Fibroblast of peridontal ligament (primary cell): Measurements from ENCODE around the gene TRIM39.
"Not testable (repeated sequence)": the region's sequence is repeated elsewhere in the genome, so short reads cannot be mapped to it uniquely, and the experiment has no call there.

Experiments
- DNase-seq: peaks from one replicate; pipeline ENCODE4 v3.0.0-alpha.2; 2010; ENCODE audit errors: extremely low read depth

Gene TRIM39

DNA sequence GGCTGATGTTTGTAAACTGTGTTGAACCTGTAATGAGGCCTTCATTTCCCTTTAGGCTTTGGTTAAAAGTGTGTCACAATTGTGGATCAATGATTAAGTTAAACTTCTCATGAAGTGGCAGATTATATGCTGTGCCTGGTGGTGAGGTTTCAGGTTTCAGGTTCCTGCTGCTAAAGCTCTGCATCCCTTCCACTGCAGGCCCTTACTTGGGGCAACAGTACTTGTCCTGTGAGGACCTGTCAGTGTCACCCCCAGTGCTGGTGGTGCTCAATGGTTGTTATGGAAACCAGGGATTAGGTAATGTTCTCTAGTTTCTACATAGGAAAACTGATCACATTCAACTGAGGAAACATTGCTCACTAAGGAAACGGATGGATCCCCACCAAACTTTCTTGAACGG lies 36.7 kb downstream of the TRIM39 start:
- no peak for DNase-seq

DNA sequence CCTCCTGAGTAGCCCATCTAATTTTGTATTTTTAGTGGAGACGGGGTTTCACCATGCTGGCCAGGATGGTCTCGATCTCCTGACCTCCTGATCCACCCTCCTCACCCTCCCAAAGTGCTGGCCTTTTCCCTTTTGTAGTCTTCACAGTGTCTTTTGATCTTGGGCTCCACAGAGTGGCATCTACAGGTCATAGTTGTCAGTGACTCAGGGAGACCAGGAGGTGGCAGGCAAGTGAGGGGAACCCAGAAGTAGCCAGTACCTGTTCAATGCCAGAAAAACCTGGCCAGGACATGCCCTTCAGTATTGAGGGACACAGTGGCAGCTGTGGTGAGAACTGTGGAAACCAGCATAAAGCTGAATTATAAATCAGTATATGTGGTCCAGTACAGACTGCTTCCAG lies 37.9 kb downstream of the TRIM39 start:
- DNase-seq: no peak

- not testable (repeated sequence) for DNase-seq
These were observed 42.6 kb downstream of the TRIM39 start for GRCh38 chr6:30369280-30369679.

- DNase-seq: peak; percentile 8
These were observed 51.7 kb downstream of the TRIM39 start for GRCh38 chr6:30378290-30378937.

DNA sequence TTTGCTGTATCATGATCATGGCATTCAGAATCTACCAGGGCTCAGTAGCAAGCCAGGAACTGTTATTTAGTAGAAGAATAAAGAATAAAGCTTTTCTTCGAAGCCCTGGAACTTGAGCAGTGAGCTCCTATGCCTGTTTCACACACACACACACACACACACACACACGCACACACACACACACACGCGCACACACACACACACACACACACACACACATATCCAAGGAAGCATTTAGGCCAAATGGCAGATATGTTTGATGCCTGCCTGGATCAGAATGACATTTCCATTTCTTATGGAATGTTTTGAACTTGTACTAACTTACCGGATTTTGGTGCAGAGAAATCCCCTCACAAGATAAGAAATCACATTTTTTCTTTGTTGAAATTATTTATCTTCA lies 53.7 kb downstream of the TRIM39 start:
- DNase-seq: no peak

- DNase-seq: no peak
These were observed 59.4 kb downstream of the TRIM39 start for GRCh38 chr6:30386166-30386565.

GRCh38 chr6:30391240-30391639 lies 64.5 kb downstream of the TRIM39 start:
- DNase-seq: no peak
